ENCODE data around the gene MAGI2.

DNA sequence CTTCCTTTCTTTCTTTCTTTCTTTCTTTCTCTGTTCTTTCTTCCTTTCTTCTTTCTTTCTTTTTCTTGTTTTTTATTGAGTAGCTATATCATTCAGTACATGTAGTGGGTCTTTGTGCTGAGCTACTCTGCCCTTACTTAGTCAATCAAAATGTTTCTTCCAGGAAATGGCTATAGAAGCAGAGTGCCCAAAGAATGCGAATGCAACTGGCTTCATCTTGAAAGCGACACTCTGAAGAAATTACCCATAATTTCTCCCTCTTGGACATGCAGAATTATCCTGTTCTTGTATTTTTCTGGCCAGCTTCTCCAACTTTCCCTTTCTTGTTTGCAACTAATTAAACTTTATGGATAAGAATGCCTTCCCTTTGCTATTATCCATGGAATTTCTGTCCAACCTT, 441.5 kb downstream of the MAGI2 start:
- TF ChIP-seq CTCF (IDR thresholded peaks at IDR 0.05) (no peak), POLR2AphosphoS5 (IDR thresholded peaks at IDR 0.05) (no peak), POLR2A (IDR thresholded peaks at IDR 0.05) (no peak), EP300 (IDR thresholded peaks at IDR 0.05) (no peak)
